ENCODE data around the gene RND1. TPM values are rescaled to one million over a fixed set of nuclear protein-coding genes. Genes with fewer than 3 reads are reported as not detected.
A peak's percentile ranks its signal among the peaks of the same experiment; 100 is the strongest.

The RND1 gene
- polyA plus RNA-seq, 6 donors from 2014 or later, result 2.0 to 3.8 (median 3.0) TPM

GRCh38 chr12:48831257-48831656, 34.4 kb downstream of the RND1 start:
- Mint-ChIP-seq H3K4me3 (no peak overlapping the region), H3K27ac (no peak overlapping the region)
- ATAC-seq (ENCODE audit: low read depth in 2 of 2), result no peak

GRCh38 chr12:48828841-48829575, 36.7 kb downstream of the RND1 start:
- no peaks in the 10 kb centered on the region for H3K27me3 Mint-ChIP-seq
- ATAC-seq (ENCODE audit: low read depth in 2 of 2) (no peak), DNase-seq (no peak)
- peaks cover 0 to 13% (median 2%) of the 10 kb centered on the region in 3 donors for H3K4me1 Mint-ChIP-seq
- H3K27ac Mint-ChIP-seq, result no peak overlapping the region
- H3K36me3 Mint-ChIP-seq, result peaks cover 26% of the 10 kb centered on the region in 2 donors
- H3K4me3 Mint-ChIP-seq, result no peak overlapping the region
- H3K9me3 Mint-ChIP-seq, result peaks cover 0 to 1% (median 0%) of the 10 kb centered on the region in 7 donors

More at GRCh38 chr12:48831257-48831656, 34.4 kb downstream of the RND1 start:
- Mint-ChIP-seq H3K9me3 (no peaks in the 10 kb centered on the region), H3K4me1 (peaks cover 0 to 5% (median 0%) of the 10 kb centered on the region in 3 donors), H3K27me3 (no peaks in the 10 kb centered on the region), H3K36me3 (peaks cover 30 to 32% of the 10 kb centered on the region in 2 donors)
- DNase-seq, result no peak

- Mint-ChIP-seq H3K27ac (peak overlapping the region in 1 of 6 donors; percentile 71), H3K4me3 (no peak overlapping the region), H3K9me3 (peaks cover 0 to 1% (median 0%) of the 10 kb centered on the region in 7 donors), H3K4me1 (peaks cover 0 to 13% (median 2%) of the 10 kb centered on the region in 3 donors), H3K27me3 (no peaks in the 10 kb centered on the region), H3K36me3 (peaks cover 22 to 26% of the 10 kb centered on the region in 2 donors)
- DNase-seq, result no peak
- no peak for ATAC-seq (ENCODE audit: low read depth in 2 of 2)
Measured at GRCh38 chr12:48828293-48828692, 37.4 kb downstream of the RND1 start.

- H3K27ac Mint-ChIP-seq, result no peak overlapping the region
- H3K4me3 Mint-ChIP-seq, result no peak overlapping the region
- no peaks in the 10 kb centered on the region for H3K27me3 Mint-ChIP-seq
- peaks cover 0 to 1% (median 0%) of the 10 kb centered on the region in 7 donors for H3K9me3 Mint-ChIP-seq
- DNase-seq (no peak), ATAC-seq (ENCODE audit: low read depth in 2 of 2) (no peak)
- H3K36me3 Mint-ChIP-seq, result peaks cover 19 to 26% of the 10 kb centered on the region in 2 donors
- peaks cover 0 to 13% (median 2%) of the 10 kb centered on the region in 3 donors for H3K4me1 Mint-ChIP-seq
Measured at GRCh38 chr12:48827513-48828096, 38.1 kb downstream of the RND1 start.

GRCh38 chr12:48827026-48827425, 38.6 kb downstream of the RND1 start:
- Mint-ChIP-seq H3K9me3 (peaks cover 0 to 1% (median 0%) of the 10 kb centered on the region in 7 donors), H3K4me3 (no peak overlapping the region), H3K36me3 (peaks cover 14 to 21% of the 10 kb centered on the region in 2 donors), H3K4me1 (peaks cover 0 to 13% (median 2%) of the 10 kb centered on the region in 3 donors), H3K27ac (no peak overlapping the region), H3K27me3 (no peaks in the 10 kb centered on the region)
- DNase-seq, result no peak
- no peak for ATAC-seq (ENCODE audit: low read depth in 2 of 2)

GRCh38 chr12:48826209-48826855, 39.3 kb downstream of the RND1 start:
- Mint-ChIP-seq H3K4me1 (peaks cover 0 to 12% (median 2%) of the 10 kb centered on the region in 3 donors), H3K27me3 (no peaks in the 10 kb centered on the region), H3K4me3 (no peak overlapping the region), H3K36me3 (peaks cover 13 to 15% of the 10 kb centered on the region in 2 donors), H3K27ac (peak overlapping the region in 1 of 6 donors; percentile 12), H3K9me3 (peaks cover 0 to 1% (median 0%) of the 10 kb centered on the region in 7 donors)
- DNase-seq (no peak), ATAC-seq (ENCODE audit: low read depth in 2 of 2) (no peak)

- no peak overlapping the region for H3K27ac Mint-ChIP-seq
Measured at GRCh38 chr12:48824905-48825304, 40.8 kb downstream of the RND1 start.

GRCh38 chr12:48824112-48824511, 41.6 kb downstream of the RND1 start:
- Mint-ChIP-seq H3K36me3 (no peaks in the 10 kb centered on the region), H3K27ac (peak overlapping the region in 1 of 6 donors; percentile 6), H3K4me3 (no peak overlapping the region), H3K27me3 (no peaks in the 10 kb centered on the region), H3K9me3 (peaks cover 0 to 1% (median 0%) of the 10 kb centered on the region in 7 donors), H3K4me1 (peaks cover 3 to 16% (median 3%) of the 10 kb centered on the region in 3 donors)
- no peak for ATAC-seq (ENCODE audit: low read depth in 2 of 2)
- DNase-seq, result no peak

More at GRCh38 chr12:48824905-48825304, 40.8 kb downstream of the RND1 start:
- Mint-ChIP-seq H3K4me3 (no peak overlapping the region), H3K9me3 (peaks cover 0 to 1% (median 0%) of the 10 kb centered on the region in 7 donors), H3K36me3 (peaks cover 1 to 6% of the 10 kb centered on the region in 2 donors), H3K27me3 (no peaks in the 10 kb centered on the region), H3K4me1 (peaks cover 0 to 9% (median 2%) of the 10 kb centered on the region in 3 donors)
- no peak for ATAC-seq (ENCODE audit: low read depth in 2 of 2)
- no peak for DNase-seq

- Mint-ChIP-seq H3K9me3 (peaks cover 0 to 1% (median 0%) of the 10 kb centered on the region in 7 donors), H3K4me3 (no peak overlapping the region), H3K27me3 (no peaks in the 10 kb centered on the region), H3K36me3 (no peaks in the 10 kb centered on the region), H3K27ac (peak overlapping the region in 1 of 6 donors; percentile 39), H3K4me1 (peaks cover 7 to 20% (median 9%) of the 10 kb centered on the region in 3 donors)
- DNase-seq (no peak), ATAC-seq (ENCODE audit: low read depth in 2 of 2) (no peak)
Measured at GRCh38 chr12:48823281-48823680, 42.4 kb downstream of the RND1 start.

GRCh38 chr12:48822711-48823110, 43.0 kb downstream of the RND1 start:
- no peak for ATAC-seq (ENCODE audit: low read depth in 2 of 2)
- Mint-ChIP-seq H3K27ac (peak overlapping the region in 1 of 6 donors; percentile 39), H3K27me3 (peaks cover 0 to 2% (median under 1%) of the 10 kb centered on the region in 3 donors), H3K4me1 (peaks cover 11 to 25% (median 12%) of the 10 kb centered on the region in 3 donors), H3K36me3 (no peaks in the 10 kb centered on the region), H3K4me3 (no peak overlapping the region), H3K9me3 (peaks cover 0 to 1% (median 0%) of the 10 kb centered on the region in 7 donors)
- DNase-seq, result no peak

GRCh38 chr12:48822139-48822538, 43.5 kb downstream of the RND1 start:
- Mint-ChIP-seq H3K27ac (no peak overlapping the region), H3K36me3 (no peaks in the 10 kb centered on the region), H3K27me3 (peaks cover 0 to 8% (median 7%) of the 10 kb centered on the region in 3 donors), H3K4me1 (peaks cover 16 to 31% (median 16%) of the 10 kb centered on the region in 3 donors), H3K4me3 (peak overlapping the region in 1 of 8 donors; percentile 23), H3K9me3 (peaks cover 0 to 1% (median 0%) of the 10 kb centered on the region in 7 donors)
- DNase-seq, result no peak
- ATAC-seq (ENCODE audit: low read depth in 2 of 2), result no peak

- peaks cover 32 to 40% (median 34%) of the 10 kb centered on the region in 3 donors for H3K4me1 Mint-ChIP-seq
- H3K27me3 Mint-ChIP-seq, result peaks cover 0 to 28% (median 26%) of the 10 kb centered on the region in 3 donors
- peak overlapping the region in 6 of 8 donors; percentile 29 to 91 (median 84) for H3K4me3 Mint-ChIP-seq
- no peaks in the 10 kb centered on the region for H3K36me3 Mint-ChIP-seq
- DNase-seq (no peak), ATAC-seq (ENCODE audit: low read depth in 2 of 2) (no peak)
- peak overlapping the region in 2 of 6 donors; percentile 45 to 73 for H3K27ac Mint-ChIP-seq
- no peaks in the 10 kb centered on the region for H3K9me3 Mint-ChIP-seq
Measured at GRCh38 chr12:48819986-48820725, 45.5 kb downstream of the RND1 start.

Measured in naive B cell (primary cell).